GM18517 (cell line): ENCODE data around the gene KCNJ2.

ENCODE experiments used
- ATAC-seq: cut with Tn5 transposase; IDR thresholded peaks from one replicate; pipeline ENCODE4 v1.9.1; 2021; ENCODE audit warnings: mild to moderate bottlenecking, moderate library complexity; ENCODE audit not compliant: unreplicated experiment

The KCNJ2 gene

DNA sequence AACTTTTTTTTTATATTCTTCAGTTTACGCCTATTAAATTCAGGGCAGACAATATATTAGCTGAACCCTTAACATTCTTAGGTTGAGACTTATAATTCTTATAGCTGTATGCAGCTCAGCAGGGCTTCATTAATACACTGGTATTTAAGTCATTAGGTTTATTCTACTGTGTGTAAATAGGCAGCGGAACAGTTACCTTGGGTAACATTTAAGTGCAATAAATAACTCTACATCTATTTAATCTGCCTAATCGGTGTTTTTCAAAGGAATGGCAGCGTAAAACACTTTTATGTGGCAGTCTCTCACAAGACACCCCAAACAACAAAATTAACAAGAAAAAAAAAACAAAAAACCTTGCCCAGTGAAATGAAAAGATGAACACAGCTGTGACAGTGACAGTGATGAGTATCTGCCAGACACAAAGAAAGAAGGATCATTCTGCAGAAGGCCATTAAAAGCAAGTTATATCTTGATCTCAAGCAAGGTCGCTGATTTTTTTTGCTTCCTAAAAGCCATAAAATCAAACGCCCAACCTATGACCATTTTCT, 32.6 kb downstream of the KCNJ2 start:
- ATAC-seq: no peak

DNA sequence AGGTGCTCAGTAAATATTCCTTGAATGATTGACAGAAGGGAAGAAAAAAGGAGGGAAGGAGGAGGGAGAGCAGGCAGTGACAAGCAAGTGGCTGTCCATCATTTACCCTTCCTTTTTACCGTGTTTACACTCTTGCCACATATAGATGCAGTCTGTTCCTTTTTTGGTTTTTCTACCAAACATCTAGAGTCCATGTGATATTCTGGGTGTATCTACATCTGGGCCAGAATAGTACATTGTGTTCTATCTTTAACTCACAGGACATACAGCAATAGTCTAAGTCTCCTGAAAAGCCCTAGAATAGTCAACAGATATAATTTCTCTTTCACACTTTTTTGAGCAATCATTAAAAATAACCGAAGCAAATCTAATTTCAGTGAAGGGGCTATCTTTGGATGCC, 33.5 kb downstream of the KCNJ2 start:
- no peak for ATAC-seq

GRCh38 chr17:70204431-70204830, 35.1 kb downstream of the KCNJ2 start:
- ATAC-seq: no peak

- ATAC-seq: no peak
Observed at GRCh38 chr17:70205401-70205800, 36.1 kb downstream of the KCNJ2 start.

GRCh38 chr17:70206361-70207010, 37.2 kb downstream of the KCNJ2 start:
- ATAC-seq: no peak

GRCh38 chr17:70207184-70207583, 37.9 kb downstream of the KCNJ2 start:
- ATAC-seq: no peak

- no peak for ATAC-seq
Observed at GRCh38 chr17:70208080-70208794, 38.9 kb downstream of the KCNJ2 start.

GRCh38 chr17:70208825-70209555, 39.7 kb downstream of the KCNJ2 start:
- ATAC-seq: no peak

DNA sequence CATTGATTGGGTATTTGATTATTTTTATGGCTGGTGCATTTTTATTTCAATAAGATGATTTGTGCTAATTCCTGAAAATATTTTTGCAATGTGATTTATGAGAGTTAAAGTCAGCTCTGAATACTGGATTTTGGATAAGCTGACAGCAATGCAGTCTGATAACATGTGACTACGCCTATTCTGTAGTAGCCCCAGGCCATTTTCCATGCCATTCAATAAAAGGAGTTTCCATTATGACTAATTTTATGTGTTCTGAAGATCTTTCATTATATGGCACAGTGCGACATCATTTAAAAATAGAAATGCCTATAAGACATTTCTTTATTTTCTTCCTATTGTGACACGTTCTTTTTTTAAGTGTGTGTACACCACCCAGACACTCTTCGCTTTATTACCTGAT, 46.3 kb downstream of the KCNJ2 start:
- ATAC-seq: no peak

- no peak for ATAC-seq
Observed at GRCh38 chr17:70217571-70217970, 48.2 kb downstream of the KCNJ2 start.

DNA sequence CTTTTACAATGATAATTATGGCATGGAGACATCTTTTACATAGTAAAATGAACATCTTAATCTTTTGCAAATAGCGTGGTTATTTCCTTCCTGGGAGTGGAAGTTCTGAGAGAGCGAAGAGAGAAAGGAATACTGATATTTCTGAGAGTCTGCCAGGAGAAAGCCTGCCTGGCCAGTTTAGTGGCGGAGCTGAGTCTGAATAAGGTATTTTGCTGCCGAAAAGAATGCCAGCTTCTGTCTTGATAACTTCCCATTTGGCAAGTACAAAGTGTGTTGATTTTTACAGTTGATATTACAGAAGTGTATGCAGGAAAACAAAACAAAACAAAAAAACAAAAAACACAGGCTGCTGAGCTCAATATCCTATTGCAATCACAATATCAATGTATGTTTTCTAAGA, 55.9 kb downstream of the KCNJ2 start:
- ATAC-seq: no peak
